Measurements from ENCODE around the gene MVB12B.

Gene MVB12B

GRCh38 chr9:126297661-126298060, 29.0 kb upstream of the MVB12B start:
- H3K9ac ChIP-seq (ENCODE audit: low read length) = no peak overlapping the region
- H3K9me2 ChIP-seq (replicated peaks; ENCODE audit: insufficient read depth, low read length) = no peaks in the 10 kb centered on the region
- no peaks in the 10 kb centered on the region for H3K36me3 ChIP-seq (ENCODE audit: low read length)
- no peaks in the 10 kb centered on the region for H3K27me3 ChIP-seq (ENCODE audit: low read length)
- H4K20me1 ChIP-seq (ENCODE audit: low read depth, low read length) = no peaks in the 10 kb centered on the region
- H3K4me2 ChIP-seq (ENCODE audit: low read depth, low read length, poor library complexity, severe bottlenecking) = no peak overlapping the region
- TF ChIP-seq CTCF (IDR thresholded peaks at IDR 0.05; ENCODE audit: insufficient read depth, low read length, poor library complexity, severe bottlenecking) (no peak), EZH2phosphoT487 (conservative IDR thresholded peaks at IDR 0.05; ENCODE audit: low read length) (no peak)
- no peaks in the 10 kb centered on the region for H3F3A ChIP-seq (ENCODE audit: insufficient read depth)
- H3K4me3 ChIP-seq (ENCODE audit: insufficient read depth, low read length, poor library complexity, severe bottlenecking) = no peak overlapping the region
- H2AFZ ChIP-seq (ENCODE audit: low read depth, low read length, severe bottlenecking) = no peak overlapping the region
- H3K27ac ChIP-seq (ENCODE audit: low read depth, low read length) = no peak overlapping the region
- no peaks in the 10 kb centered on the region for H3K9me3 ChIP-seq (ENCODE audit: insufficient read depth, low read length)
- no peaks in the 10 kb centered on the region for H3K79me2 ChIP-seq (ENCODE audit: insufficient read depth, low read length)

- no peaks in the 10 kb centered on the region for H3F3A ChIP-seq (ENCODE audit: insufficient read depth)
- no peak overlapping the region for H3K9ac ChIP-seq (ENCODE audit: low read length)
- H3K27me3 ChIP-seq (ENCODE audit: low read length) = no peaks in the 10 kb centered on the region
- H3K79me2 ChIP-seq (ENCODE audit: insufficient read depth, low read length) = no peaks in the 10 kb centered on the region
- no peak overlapping the region for H3K4me2 ChIP-seq (ENCODE audit: low read depth, low read length, poor library complexity, severe bottlenecking)
- no peaks in the 10 kb centered on the region for H3K36me3 ChIP-seq (ENCODE audit: low read length)
- no peaks in the 10 kb centered on the region for H4K20me1 ChIP-seq (ENCODE audit: low read depth, low read length)
- H3K9me3 ChIP-seq (ENCODE audit: insufficient read depth, low read length) = no peaks in the 10 kb centered on the region
- H3K4me3 ChIP-seq (ENCODE audit: insufficient read depth, low read length, poor library complexity, severe bottlenecking) = no peak overlapping the region
- H3K27ac ChIP-seq (ENCODE audit: low read depth, low read length) = no peak overlapping the region
- H3K9me2 ChIP-seq (replicated peaks; ENCODE audit: insufficient read depth, low read length) = no peaks in the 10 kb centered on the region
- H2AFZ ChIP-seq (ENCODE audit: low read depth, low read length, severe bottlenecking) = no peak overlapping the region
- TF ChIP-seq EZH2phosphoT487 (conservative IDR thresholded peaks at IDR 0.05; ENCODE audit: low read length) (no peak), CTCF (IDR thresholded peaks at IDR 0.05; ENCODE audit: insufficient read depth, low read length, poor library complexity, severe bottlenecking) (no peak)
Observed at GRCh38 chr9:126298063-126298801, 28.4 kb upstream of the MVB12B start.

DNA sequence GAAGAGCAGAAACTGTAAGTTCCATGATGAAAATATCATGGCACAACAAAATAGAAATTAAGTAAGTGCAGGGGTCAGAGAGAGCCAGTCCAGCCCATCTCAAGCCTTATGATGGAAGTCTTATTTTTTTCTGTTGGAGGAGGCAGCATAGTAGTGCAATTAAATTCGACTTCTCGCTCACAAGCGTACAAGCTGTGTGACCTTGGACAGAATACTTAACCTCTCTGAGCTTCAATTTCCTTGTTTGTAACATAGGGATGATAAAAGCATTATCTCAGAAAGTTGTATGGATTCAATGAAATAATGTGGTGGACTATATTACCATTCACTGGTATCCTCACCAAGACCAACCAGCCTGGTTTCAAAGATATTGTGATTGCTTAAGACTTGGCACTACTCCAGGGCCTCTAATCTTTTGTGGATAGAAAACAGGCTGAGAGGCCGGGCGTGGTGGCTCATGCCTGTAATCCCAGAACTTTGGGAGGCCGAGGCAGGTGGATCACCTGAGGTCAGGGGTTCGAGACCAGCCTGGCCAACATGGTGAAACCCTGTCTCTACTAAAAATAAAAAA, 26.8 kb upstream of the MVB12B start:
- Histone ChIP-seq H4K20me1 (ENCODE audit: low read depth, low read length) (no peaks in the 10 kb centered on the region), H3K9me3 (ENCODE audit: insufficient read depth, low read length) (no peaks in the 10 kb centered on the region), H3K36me3 (ENCODE audit: low read length) (no peaks in the 10 kb centered on the region), H3K4me2 (ENCODE audit: low read depth, low read length, poor library complexity, severe bottlenecking) (no peak overlapping the region), H3K27ac (ENCODE audit: low read depth, low read length) (no peak overlapping the region), H3K27me3 (ENCODE audit: low read length) (no peaks in the 10 kb centered on the region), H3K9ac (ENCODE audit: low read length) (no peak overlapping the region), H3F3A (ENCODE audit: insufficient read depth) (no peaks in the 10 kb centered on the region), H3K9me2 (replicated peaks; ENCODE audit: insufficient read depth, low read length) (no peaks in the 10 kb centered on the region), H3K79me2 (ENCODE audit: insufficient read depth, low read length) (no peaks in the 10 kb centered on the region), H3K4me3 (ENCODE audit: insufficient read depth, low read length, poor library complexity, severe bottlenecking) (no peak overlapping the region), H2AFZ (ENCODE audit: low read depth, low read length, severe bottlenecking) (no peak overlapping the region)
- TF ChIP-seq CTCF (IDR thresholded peaks at IDR 0.05; ENCODE audit: insufficient read depth, low read length, poor library complexity, severe bottlenecking) = no peak
- TF ChIP-seq EZH2phosphoT487 (conservative IDR thresholded peaks at IDR 0.05; ENCODE audit: low read length) = no peak

Data from SU-DHL-6 (cell line).